Liver (tissue), 9 donors: ENCODE results near the gene UBXN11. TPM values are rescaled to one million over a fixed set of nuclear protein-coding genes. Genes with fewer than 3 reads are reported as not detected.
A peak's percentile ranks its signal among the peaks of the same experiment; 100 is the strongest.

Source experiments
- DNase-seq: peaks from one replicate; pipeline ENCODE4 v3.0.0-alpha.2; 2017; ENCODE audit warnings: low spot score
- H3K27ac ChIP-seq, 2 donors: one replicate each; pipeline ENCODE4 v1.7.0; 2013; ENCODE audit warnings: inconsistent platforms in 2 of 2, low read length in 2 of 2, control low read depth in 1 of 2, low read depth in 1 of 2, mild to moderate bottlenecking in 1 of 2
- H3K27me3 ChIP-seq, 4 donors: one replicate each; pipeline versions ENCODE4 v1.6.1 to v1.7.0; 2013; ENCODE audit warnings: low read length in 3 of 4, inconsistent platforms in 1 of 4, mild to moderate bottlenecking in 1 of 4, moderate library complexity in 1 of 4; ENCODE audit not compliant: control insufficient read depth in 4 of 4, insufficient read depth in 4 of 4
- H3K36me3 ChIP-seq, 4 donors: one replicate each; pipeline versions ENCODE4 v1.6.1 to v1.7.0; 2013; ENCODE audit warnings: low read length in 3 of 4, mild to moderate bottlenecking in 3 of 4, low read depth in 1 of 4, moderate library complexity in 1 of 4; ENCODE audit not compliant: control insufficient read depth in 4 of 4, insufficient read depth in 3 of 4
- H3K4me1 ChIP-seq, 4 donors: one replicate each; pipeline versions ENCODE4 v1.6.1 to v1.7.0; 2013; ENCODE audit warnings: low read length in 3 of 4, mild to moderate bottlenecking in 3 of 4, moderate library complexity in 1 of 4; ENCODE audit not compliant: control insufficient read depth in 4 of 4, insufficient read depth in 4 of 4
- H3K4me3 ChIP-seq, 3 donors: one replicate each; pipeline versions ENCODE4 v1.6.1 to v1.7.0; 2013; ENCODE audit warnings: low read length in 3 of 3, control low read depth in 1 of 3, low read depth in 1 of 3, mild to moderate bottlenecking in 1 of 3
- H3K9ac ChIP-seq, 2 donors: one replicate each; pipeline ENCODE4 v1.7.0; 2013; ENCODE audit warnings: low read length in 2 of 2, mild to moderate bottlenecking in 2 of 2, moderate library complexity in 2 of 2, control low read depth in 1 of 2, low read depth in 1 of 2
- H3K9me3 ChIP-seq, 4 donors: one replicate each; pipeline versions ENCODE4 v1.6.1 to v1.7.0; 2013; ENCODE audit warnings: low read length in 3 of 4; ENCODE audit not compliant: control insufficient read depth in 4 of 4
- ATF3 ChIP-seq: IDR thresholded peaks from 2 replicates; pipeline ENCODE4 v1.6.1; 2016; ENCODE audit warnings: antibody characterized with exemption
- EGR1 ChIP-seq, 2 donors: IDR thresholded peaks; 2 replicates each; pipeline ENCODE4 v1.6.1; 2016 to 2018; ENCODE audit warnings: antibody characterized with exemption in 2 of 2, low read depth in 2 of 2
- FOXA1 ChIP-seq: IDR thresholded peaks from 2 replicates; pipeline ENCODE4 v1.6.1; 2016; ENCODE audit warnings: antibody characterized with exemption
- FOXA2 ChIP-seq: IDR thresholded peaks from 2 replicates; pipeline ENCODE4 v1.6.1; 2016; ENCODE audit warnings: antibody characterized with exemption
- GABPA ChIP-seq, 2 donors: IDR thresholded peaks in 1 of 2; conservative IDR thresholded peaks in 1 of 2; 2 replicates each; pipeline ENCODE4 v1.6.1; 2016; ENCODE audit warnings: antibody characterized with exemption in 2 of 2, mild to moderate bottlenecking in 1 of 2, moderate library complexity in 1 of 2
- HNF4A ChIP-seq, 2 donors: conservative IDR thresholded peaks; 2 replicates each; pipeline ENCODE4 v1.6.1; 2016; ENCODE audit warnings: antibody characterized with exemption in 2 of 2, mild to moderate bottlenecking in 2 of 2
- HNF4G ChIP-seq: IDR thresholded peaks from 2 replicates; pipeline ENCODE4 v1.6.1; 2016; ENCODE audit warnings: antibody characterized with exemption
- JUND ChIP-seq, 2 donors: IDR thresholded peaks; 2 replicates each; pipeline ENCODE4 v1.6.1; 2016; ENCODE audit warnings: antibody characterized with exemption in 2 of 2
- NR2F2 ChIP-seq: IDR thresholded peaks from 2 replicates; pipeline ENCODE4 v1.6.1; 2016; ENCODE audit warnings: antibody characterized with exemption
- RAD21 ChIP-seq, 2 donors: IDR thresholded peaks; 2 replicates each; pipeline ENCODE4 v1.6.1; 2016; ENCODE audit warnings: antibody characterized with exemption in 2 of 2, mild to moderate bottlenecking in 2 of 2
- RXRA ChIP-seq, 2 donors: IDR thresholded peaks; 2 replicates each; pipeline ENCODE4 v1.6.1; 2017 to 2018; ENCODE audit warnings: antibody characterized with exemption in 2 of 2, mild to moderate bottlenecking in 1 of 2
- SP1 ChIP-seq: IDR thresholded peaks from 2 replicates; pipeline ENCODE4 v1.6.1; 2018; ENCODE audit warnings: antibody characterized with exemption, mild to moderate bottlenecking
- TAF1 ChIP-seq: conservative IDR thresholded peaks from 2 replicates; pipeline ENCODE4 v1.6.1; 2016; ENCODE audit warnings: antibody characterized with exemption, mild to moderate bottlenecking
- YY1 ChIP-seq: IDR thresholded peaks from 2 replicates; pipeline ENCODE4 v1.6.1; 2016; ENCODE audit warnings: antibody characterized with exemption, mild to moderate bottlenecking
- WGBS: extraction: QIAGEN DNeasy Blood & Tissue Kit; methylation state at CpG from one replicate; pipeline ENCODE4 v1.1.7; 2013; 5-methylcytosine and 5-hydroxymethylcytosine counted together
- polyA plus RNA-seq, 2 donors: library from polyadenylated mRNA; stranded (reverse) in 1 of 2; unstranded in 1 of 2; fragments of 200-250 nt in 1 of 2; fragments of >200 nt in 1 of 2; fragmentation: Nextera tagmentation in 1 of 2; extraction: Ambion mirVana in 1 of 2; gene quantifications; one replicate each; pipeline versions ENCODE4 v1.2.1 to v1.2.3, GENCODE V29; 2013 to 2015
- total RNA-seq, 2 donors: library from RNA; depleted of rRNA; stranded (reverse); fragments of >200 nt; gene quantifications; one replicate each; pipeline ENCODE4 v1.2.3, GENCODE V29; 2014
- TF ChIP-seq, protein P1 (sequence below): fragments of 150-350 bp; IDR thresholded peaks from 2 replicates; pipeline ENCODE4 v1.5.1; 2017; ENCODE audit warnings: improper control_type of control experiment, low read depth, low read length; ENCODE audit not compliant: missing input control
- TF ChIP-seq, protein P2 (sequence below): IDR thresholded peaks from 2 replicates; pipeline ENCODE4 v1.6.1; 2016; ENCODE audit warnings: antibody characterized with exemption, mild to moderate bottlenecking
- TF ChIP-seq, protein P3 (sequence below): IDR thresholded peaks from 2 replicates; pipeline ENCODE4 v1.6.1; 2016; ENCODE audit warnings: antibody characterized with exemption
- TF ChIP-seq, protein P4 (sequence below): IDR thresholded peaks from 2 replicates; pipeline ENCODE4 v1.6.1; 2016; ENCODE audit warnings: antibody characterized with exemption
- donor health status: healthy.
- donor health status: healthy.
- donor health status: healthy.
- donor health status: healthy.
- donor health status: healthy.

UBXN11 gene
- total and polyA plus RNA-seq, 4 donors: 3.0 to 9.5 (median 7.3) TPM

DNA sequence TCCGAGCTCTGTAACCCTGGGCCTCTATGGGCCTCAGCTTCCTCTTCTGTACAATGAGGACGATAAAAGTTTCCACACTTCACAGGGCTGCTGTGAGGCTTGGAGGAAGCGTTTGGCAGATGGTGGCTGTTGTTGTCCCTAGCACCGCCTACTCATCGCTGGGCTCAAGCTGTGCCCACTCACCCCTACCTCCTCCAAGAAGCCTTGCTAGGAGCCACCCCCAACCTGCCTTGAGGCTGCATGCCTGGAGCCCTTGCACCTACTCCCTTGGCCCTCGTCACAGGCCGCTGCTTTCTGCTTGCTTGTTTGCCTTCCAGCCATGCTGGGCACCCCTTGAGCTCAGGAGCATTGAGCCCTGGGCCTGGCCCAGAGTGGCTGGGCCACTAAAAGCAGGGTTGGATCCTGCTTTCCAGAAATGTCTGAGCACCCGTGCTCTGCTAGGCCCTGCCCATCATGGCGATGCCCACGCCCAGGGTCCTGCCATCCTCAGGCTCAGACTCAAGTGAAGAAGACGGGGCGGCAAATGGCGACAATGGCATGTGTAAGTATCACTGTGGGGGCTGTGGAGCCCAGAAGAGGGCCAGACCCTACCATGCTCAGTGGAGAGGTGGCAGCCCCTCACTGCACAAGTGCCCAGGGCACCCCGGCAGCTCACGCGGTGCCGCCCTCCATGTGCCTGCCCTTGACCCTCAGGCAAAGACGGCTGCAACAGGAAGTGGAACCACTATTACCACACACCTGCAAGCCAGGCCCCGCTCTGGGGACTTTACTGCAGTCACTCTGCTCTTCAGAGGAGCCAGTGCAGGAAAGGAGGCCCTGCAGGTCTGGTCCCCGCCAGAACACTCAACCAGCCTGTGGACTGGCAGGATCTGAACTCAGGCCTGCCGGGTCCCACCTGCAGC is 17.0 kb downstream of the UBXN11 start:
- H3K9ac ChIP-seq: no peak overlapping the region
- TF ChIP-seq, protein P1, sequence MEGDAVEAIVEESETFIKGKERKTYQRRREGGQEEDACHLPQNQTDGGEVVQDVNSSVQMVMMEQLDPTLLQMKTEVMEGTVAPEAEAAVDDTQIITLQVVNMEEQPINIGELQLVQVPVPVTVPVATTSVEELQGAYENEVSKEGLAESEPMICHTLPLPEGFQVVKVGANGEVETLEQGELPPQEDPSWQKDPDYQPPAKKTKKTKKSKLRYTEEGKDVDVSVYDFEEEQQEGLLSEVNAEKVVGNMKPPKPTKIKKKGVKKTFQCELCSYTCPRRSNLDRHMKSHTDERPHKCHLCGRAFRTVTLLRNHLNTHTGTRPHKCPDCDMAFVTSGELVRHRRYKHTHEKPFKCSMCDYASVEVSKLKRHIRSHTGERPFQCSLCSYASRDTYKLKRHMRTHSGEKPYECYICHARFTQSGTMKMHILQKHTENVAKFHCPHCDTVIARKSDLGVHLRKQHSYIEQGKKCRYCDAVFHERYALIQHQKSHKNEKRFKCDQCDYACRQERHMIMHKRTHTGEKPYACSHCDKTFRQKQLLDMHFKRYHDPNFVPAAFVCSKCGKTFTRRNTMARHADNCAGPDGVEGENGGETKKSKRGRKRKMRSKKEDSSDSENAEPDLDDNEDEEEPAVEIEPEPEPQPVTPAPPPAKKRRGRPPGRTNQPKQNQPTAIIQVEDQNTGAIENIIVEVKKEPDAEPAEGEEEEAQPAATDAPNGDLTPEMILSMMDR: no peak
- TF ChIP-seq RAD21 (IDR thresholded peaks at IDR 0.05): no peak
- TF ChIP-seq, protein P2, sequence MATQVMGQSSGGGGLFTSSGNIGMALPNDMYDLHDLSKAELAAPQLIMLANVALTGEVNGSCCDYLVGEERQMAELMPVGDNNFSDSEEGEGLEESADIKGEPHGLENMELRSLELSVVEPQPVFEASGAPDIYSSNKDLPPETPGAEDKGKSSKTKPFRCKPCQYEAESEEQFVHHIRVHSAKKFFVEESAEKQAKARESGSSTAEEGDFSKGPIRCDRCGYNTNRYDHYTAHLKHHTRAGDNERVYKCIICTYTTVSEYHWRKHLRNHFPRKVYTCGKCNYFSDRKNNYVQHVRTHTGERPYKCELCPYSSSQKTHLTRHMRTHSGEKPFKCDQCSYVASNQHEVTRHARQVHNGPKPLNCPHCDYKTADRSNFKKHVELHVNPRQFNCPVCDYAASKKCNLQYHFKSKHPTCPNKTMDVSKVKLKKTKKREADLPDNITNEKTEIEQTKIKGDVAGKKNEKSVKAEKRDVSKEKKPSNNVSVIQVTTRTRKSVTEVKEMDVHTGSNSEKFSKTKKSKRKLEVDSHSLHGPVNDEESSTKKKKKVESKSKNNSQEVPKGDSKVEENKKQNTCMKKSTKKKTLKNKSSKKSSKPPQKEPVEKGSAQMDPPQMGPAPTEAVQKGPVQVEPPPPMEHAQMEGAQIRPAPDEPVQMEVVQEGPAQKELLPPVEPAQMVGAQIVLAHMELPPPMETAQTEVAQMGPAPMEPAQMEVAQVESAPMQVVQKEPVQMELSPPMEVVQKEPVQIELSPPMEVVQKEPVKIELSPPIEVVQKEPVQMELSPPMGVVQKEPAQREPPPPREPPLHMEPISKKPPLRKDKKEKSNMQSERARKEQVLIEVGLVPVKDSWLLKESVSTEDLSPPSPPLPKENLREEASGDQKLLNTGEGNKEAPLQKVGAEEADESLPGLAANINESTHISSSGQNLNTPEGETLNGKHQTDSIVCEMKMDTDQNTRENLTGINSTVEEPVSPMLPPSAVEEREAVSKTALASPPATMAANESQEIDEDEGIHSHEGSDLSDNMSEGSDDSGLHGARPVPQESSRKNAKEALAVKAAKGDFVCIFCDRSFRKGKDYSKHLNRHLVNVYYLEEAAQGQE: no peak
- TF ChIP-seq FOXA1: no peak
- TF ChIP-seq YY1: no peak
- TF ChIP-seq HNF4G: no peak
- TF ChIP-seq RXRA (IDR thresholded peaks at IDR 0.05): no peak
- TF ChIP-seq NR2F2: no peak
- TF ChIP-seq FOXA2: no peak
- TF ChIP-seq EGR1 (IDR thresholded peaks at IDR 0.05; ENCODE audit: low read depth in 2 of 2): no peak
- no peak for TF ChIP-seq SP1
- no peak for TF ChIP-seq JUND (IDR thresholded peaks at IDR 0.05)
- TF ChIP-seq GABPA (IDR thresholded peaks at IDR 0.05 in 1 of 2, conservative IDR thresholded peaks at IDR 0.05 in 1 of 2): no peak
- DNase-seq: no peak
- no peaks in the 10 kb centered on the region for H3K9me3 ChIP-seq
- H3K4me1 ChIP-seq: peaks cover 0 to 3% (median 0%) of the 10 kb centered on the region in 4 donors
- H3K4me3 ChIP-seq: no peak overlapping the region
- no peaks in the 10 kb centered on the region for H3K27me3 ChIP-seq
- peak overlapping the region; percentile 43 to 71 for H3K27ac ChIP-seq
- H3K36me3 ChIP-seq: no peaks in the 10 kb centered on the region
- 85% methylated on average over 21 of the region's 21 CpGs for WGBS

- peak overlapping the region; percentile 43 to 71 for H3K27ac ChIP-seq
- no peak for TF ChIP-seq GABPA (IDR thresholded peaks at IDR 0.05 in 1 of 2, conservative IDR thresholded peaks at IDR 0.05 in 1 of 2)
- TF ChIP-seq SP1: no peak
- TF ChIP-seq JUND (IDR thresholded peaks at IDR 0.05): no peak
- no peak for TF ChIP-seq RXRA (IDR thresholded peaks at IDR 0.05)
- TF ChIP-seq ATF3: no peak
- no peak for TF ChIP-seq YY1
- TF ChIP-seq HNF4G: no peak
- TF ChIP-seq, protein P3, sequence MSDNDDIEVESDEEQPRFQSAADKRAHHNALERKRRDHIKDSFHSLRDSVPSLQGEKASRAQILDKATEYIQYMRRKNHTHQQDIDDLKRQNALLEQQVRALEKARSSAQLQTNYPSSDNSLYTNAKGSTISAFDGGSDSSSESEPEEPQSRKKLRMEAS: no peak
- TF ChIP-seq HNF4A (conservative IDR thresholded peaks at IDR 0.05): no peak
- TF ChIP-seq FOXA1: no peak
- no peak for TF ChIP-seq NR2F2
- no peak for TF ChIP-seq TAF1
- TF ChIP-seq, protein P1: no peak
- TF ChIP-seq RAD21 (IDR thresholded peaks at IDR 0.05): no peak
- no peak for TF ChIP-seq FOXA2
- TF ChIP-seq, protein P4, sequence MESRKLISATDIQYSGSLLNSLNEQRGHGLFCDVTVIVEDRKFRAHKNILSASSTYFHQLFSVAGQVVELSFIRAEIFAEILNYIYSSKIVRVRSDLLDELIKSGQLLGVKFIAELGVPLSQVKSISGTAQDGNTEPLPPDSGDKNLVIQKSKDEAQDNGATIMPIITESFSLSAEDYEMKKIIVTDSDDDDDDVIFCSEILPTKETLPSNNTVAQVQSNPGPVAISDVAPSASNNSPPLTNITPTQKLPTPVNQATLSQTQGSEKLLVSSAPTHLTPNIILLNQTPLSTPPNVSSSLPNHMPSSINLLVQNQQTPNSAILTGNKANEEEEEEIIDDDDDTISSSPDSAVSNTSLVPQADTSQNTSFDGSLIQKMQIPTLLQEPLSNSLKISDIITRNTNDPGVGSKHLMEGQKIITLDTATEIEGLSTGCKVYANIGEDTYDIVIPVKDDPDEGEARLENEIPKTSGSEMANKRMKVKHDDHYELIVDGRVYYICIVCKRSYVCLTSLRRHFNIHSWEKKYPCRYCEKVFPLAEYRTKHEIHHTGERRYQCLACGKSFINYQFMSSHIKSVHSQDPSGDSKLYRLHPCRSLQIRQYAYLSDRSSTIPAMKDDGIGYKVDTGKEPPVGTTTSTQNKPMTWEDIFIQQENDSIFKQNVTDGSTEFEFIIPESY: no peak
- no peak for TF ChIP-seq EGR1 (IDR thresholded peaks at IDR 0.05; ENCODE audit: low read depth in 2 of 2)
Observed at GRCh38 chr1:26288311-26288941, 18.0 kb downstream of the UBXN11 start.

More at GRCh38 chr1:26288311-26288941, 18.0 kb downstream of the UBXN11 start:
- H3K4me3 ChIP-seq: no peak overlapping the region
- H3K36me3 ChIP-seq: no peaks in the 10 kb centered on the region
- peaks cover 0 to 5% (median 0%) of the 10 kb centered on the region in 4 donors for H3K4me1 ChIP-seq
- DNase-seq: no peak
- no peaks in the 10 kb centered on the region for H3K27me3 ChIP-seq
- no peaks in the 10 kb centered on the region for H3K9me3 ChIP-seq
- WGBS: 68% methylated on average over 5 of the region's 5 CpGs
- no peak overlapping the region for H3K9ac ChIP-seq
